RWPE2 (cell line): Measurements from ENCODE around the gene KCNJ1.

Source experiments
- ATAC-seq: fragments of 200-7000 bp; cut with Tn5 transposase; 3 replicates; pipeline ENCODE4 v1.9.1; 2021; ENCODE audit warnings: low read depth
- DNase-seq: peaks from one replicate; pipeline ENCODE4 v3.0.0-alpha.2; 2020; ENCODE audit warnings: low spot score
- H3K27ac ChIP-seq: fragments of 450-650 bp; 2 replicates; pipeline ENCODE4 v1.5.1; 2017; ENCODE audit warnings: mild to moderate bottlenecking; ENCODE audit not compliant: poor library complexity, severe bottlenecking
- H3K27me3 ChIP-seq: fragments of 250-450 bp; sonication (Bioruptor Pico); 2 replicates; pipeline ENCODE4 v1.5.1; 2021; ENCODE audit warnings: mild to moderate bottlenecking, moderate library complexity; ENCODE audit not compliant: insufficient read depth, poor library complexity, severe bottlenecking
- H3K36me3 ChIP-seq: fragments of 250-450 bp; sonication (Bioruptor Pico); 2 replicates; pipeline ENCODE4 v1.5.1; 2020; ENCODE audit warnings: low read depth, mild to moderate bottlenecking, moderate library complexity
- H3K4me1 ChIP-seq: fragments of 250-450 bp; sonication (Bioruptor Pico); 2 replicates; pipeline ENCODE4 v1.5.1; 2021; ENCODE audit warnings: mild to moderate bottlenecking, moderate library complexity; ENCODE audit not compliant: insufficient read depth, poor library complexity, severe bottlenecking
- H3K4me3 ChIP-seq: fragments of 250-450 bp; sonication (Bioruptor Pico); 2 replicates; pipeline ENCODE4 v1.5.1; 2021; ENCODE audit warnings: mild to moderate bottlenecking, moderate library complexity; ENCODE audit not compliant: severe bottlenecking
- H3K9me3 ChIP-seq: fragments of 250-450 bp; sonication (Bioruptor Pico); 2 replicates; pipeline ENCODE4 v1.5.1; 2021; ENCODE audit warnings: mild to moderate bottlenecking, moderate library complexity; ENCODE audit not compliant: severe bottlenecking
- CTCF ChIP-seq: fragments of 450-650 bp; IDR thresholded peaks from one replicate; pipeline ENCODE4 v1.5.1; 2017; ENCODE audit warnings: mild to moderate bottlenecking, moderate library complexity; ENCODE audit not compliant: poor library complexity, severe bottlenecking

KCNJ1 gene

GRCh38 chr11:128871168-128871610, 4.1 kb upstream of the KCNJ1 start:
- Histone ChIP-seq H3K4me1 (no peaks in the 10 kb centered on the region), H3K27me3 (no peaks in the 10 kb centered on the region), H3K9me3 (no peaks in the 10 kb centered on the region), H3K4me3 (no peak overlapping the region), H3K27ac (no peak overlapping the region), H3K36me3 (no peaks in the 10 kb centered on the region)
- no peak for ATAC-seq
- no peak for TF ChIP-seq CTCF
- no peak for DNase-seq

- Histone ChIP-seq H3K4me1 (no peaks in the 10 kb centered on the region), H3K27ac (no peak overlapping the region), H3K9me3 (no peaks in the 10 kb centered on the region), H3K36me3 (no peaks in the 10 kb centered on the region), H3K4me3 (no peak overlapping the region), H3K27me3 (no peaks in the 10 kb centered on the region)
- DNase-seq (no peak), ATAC-seq (no peak)
- no peak for TF ChIP-seq CTCF
These were observed 2.0 kb upstream of the KCNJ1 start for GRCh38 chr11:128868841-128869671.

- no peak for TF ChIP-seq CTCF
- ATAC-seq, result peak; percentile 38; the same call in 2 of the 3 replicates
- no peak for DNase-seq
These were observed 1.6 kb downstream of the KCNJ1 start for GRCh38 chr11:128865490-128865889.

GRCh38 chr11:128862908-128863660, 4.0 kb downstream of the KCNJ1 start:
- no peak for TF ChIP-seq CTCF
- no peak for DNase-seq

More at GRCh38 chr11:128865490-128865889, 1.6 kb downstream of the KCNJ1 start:
- Histone ChIP-seq H3K4me1 (peaks cover 12% of the 10 kb centered on the region), H3K4me3 (no peak overlapping the region), H3K9me3 (no peaks in the 10 kb centered on the region), H3K27me3 (no peaks in the 10 kb centered on the region), H3K36me3 (no peaks in the 10 kb centered on the region), H3K27ac (no peak overlapping the region)

More at GRCh38 chr11:128862908-128863660, 4.0 kb downstream of the KCNJ1 start:
- Histone ChIP-seq H3K9me3 (no peaks in the 10 kb centered on the region), H3K27ac (peak overlapping the region; percentile 44), H3K4me1 (peaks cover 12% of the 10 kb centered on the region), H3K27me3 (no peaks in the 10 kb centered on the region), H3K36me3 (no peaks in the 10 kb centered on the region), H3K4me3 (no peak overlapping the region)
- ATAC-seq, result peak; percentile 81
